Measurements from ENCODE around the gene TIGAR.

- TF ChIP-seq CTCF (conservative IDR thresholded peaks at IDR 0.05; ENCODE audit: low read length): no peak
- TF ChIP-seq EZH2phosphoT487 (IDR thresholded peaks at IDR 0.05; ENCODE audit: borderline replicate concordance): no peak
These were observed 54.4 kb downstream of the TIGAR start for GRCh38 chr12:4375449-4375848.
